GM18507 (cell line): ENCODE data around the gene DDX10.
"Not testable (repeated sequence)": the region's sequence is repeated elsewhere in the genome, so short reads cannot be mapped to it uniquely, and the experiment has no call there.

Experiments
- DNase-seq: peaks from one replicate; pipeline ENCODE4 v3.0.0; 2011; ENCODE audit warnings: low read depth; ENCODE audit not compliant: insufficient read length; ENCODE audit errors: extremely low spot score
- FAIRE-seq: peaks from 2 replicates; lab custom pipeline; 2011; peaks lifted over from hg19 to GRCh38; lab: Jason Lieb, UNC

Gene DDX10

GRCh38 chr11:108708173-108708572, 43.3 kb downstream of the DDX10 start:
- FAIRE-seq, result no peak
- no peak for DNase-seq

DNA sequence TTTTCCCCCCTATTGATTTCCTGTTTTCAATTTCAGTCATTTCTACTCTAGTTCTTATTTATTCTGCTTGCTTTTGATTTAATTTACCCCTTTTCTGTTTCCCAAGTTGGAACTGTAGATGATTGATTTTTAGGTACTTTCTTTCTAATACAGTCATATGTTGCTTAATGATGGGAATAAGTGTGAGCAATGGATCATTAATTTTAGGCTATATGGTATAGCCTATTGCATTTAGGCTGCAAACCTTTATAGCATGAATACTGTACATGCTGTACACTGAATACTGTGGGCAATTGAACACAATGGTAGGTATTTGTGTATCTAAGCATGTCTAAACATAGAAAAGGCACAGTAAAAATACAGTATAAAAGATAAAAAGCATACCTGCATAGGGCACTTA, 44.9 kb downstream of the DDX10 start:
- FAIRE-seq (no peak), DNase-seq (no peak)

DNA sequence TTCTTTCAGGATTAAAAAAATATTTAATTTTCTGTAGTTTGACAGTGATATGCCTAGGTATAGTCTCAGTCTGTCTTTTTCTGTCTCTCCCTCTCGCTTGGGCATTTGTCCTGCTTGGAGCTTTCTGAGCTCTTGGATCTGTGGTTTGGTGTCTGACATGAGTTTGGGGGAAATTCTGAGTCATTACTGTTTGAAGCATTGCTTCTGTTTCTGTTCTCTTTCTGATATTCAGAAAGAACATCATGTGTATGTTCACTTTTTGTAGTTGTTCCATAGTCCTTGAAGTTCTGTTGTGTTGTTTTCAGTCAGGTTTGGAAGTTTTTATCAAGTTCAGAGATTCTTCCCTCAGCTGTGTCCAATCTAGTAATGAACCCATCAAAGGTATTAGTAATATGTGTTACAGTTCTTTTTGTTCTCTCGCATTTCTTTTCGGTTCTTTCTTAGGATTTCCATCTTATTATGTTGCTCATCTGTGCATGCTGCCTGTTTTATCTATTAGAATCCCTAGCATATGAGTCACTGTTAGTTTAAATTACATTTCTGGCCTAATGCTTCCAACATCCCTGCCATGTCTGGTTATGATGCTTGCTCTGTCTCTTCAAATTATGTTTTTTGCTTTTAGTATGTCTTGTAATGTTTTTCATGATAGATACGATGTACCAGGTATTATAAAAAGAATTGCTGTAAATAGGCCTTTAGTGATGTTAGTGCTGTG, 48.4 kb downstream of the DDX10 start:
- FAIRE-seq, result peak; percentile 75
- DNase-seq, result no peak

GRCh38 chr11:108715239-108715638, 50.4 kb downstream of the DDX10 start:
- FAIRE-seq (no peak), DNase-seq (no peak)

- DNase-seq, result no peak
Measured at GRCh38 chr11:108718466-108718865, 53.6 kb downstream of the DDX10 start.

GRCh38 chr11:108724974-108725689, 60.3 kb downstream of the DDX10 start:
- DNase-seq (no peak), FAIRE-seq (no peak)

More at GRCh38 chr11:108718466-108718865, 53.6 kb downstream of the DDX10 start:
- no peak for FAIRE-seq

DNA sequence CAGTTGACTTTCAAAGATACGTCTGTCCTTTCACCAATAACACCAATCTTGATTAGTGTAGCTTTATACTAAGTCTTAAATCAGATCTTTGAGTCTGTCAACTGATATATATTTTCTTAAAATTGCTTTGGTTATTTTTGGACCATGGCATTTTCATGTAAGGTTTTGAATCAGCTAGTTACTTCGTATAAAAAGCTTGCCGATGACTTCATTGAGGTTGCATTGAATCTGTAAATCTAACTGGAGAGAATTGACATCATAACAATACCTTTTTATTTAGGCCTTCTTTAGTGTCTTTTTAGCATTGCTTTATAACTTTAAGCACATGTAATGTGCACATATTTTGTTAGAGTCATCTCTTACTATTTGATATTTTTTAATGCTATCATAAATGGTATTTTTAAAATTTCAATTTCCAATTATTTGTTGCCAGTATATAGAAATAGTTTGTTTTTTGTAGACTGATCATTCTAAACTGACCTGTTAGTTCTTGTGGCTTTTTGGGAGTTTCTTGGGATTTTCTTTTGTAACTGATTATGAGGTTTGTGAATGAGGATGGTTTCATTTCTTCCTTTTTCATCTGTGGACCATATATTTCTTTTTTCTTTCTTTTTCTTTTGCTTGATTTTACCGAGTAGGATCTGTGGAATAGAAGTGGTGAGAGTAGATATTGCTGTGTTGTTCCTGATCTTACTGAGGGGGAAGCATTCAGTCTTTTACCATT, 61.4 kb downstream of the DDX10 start:
- FAIRE-seq (peak; percentile 75), DNase-seq (no peak)

DNA sequence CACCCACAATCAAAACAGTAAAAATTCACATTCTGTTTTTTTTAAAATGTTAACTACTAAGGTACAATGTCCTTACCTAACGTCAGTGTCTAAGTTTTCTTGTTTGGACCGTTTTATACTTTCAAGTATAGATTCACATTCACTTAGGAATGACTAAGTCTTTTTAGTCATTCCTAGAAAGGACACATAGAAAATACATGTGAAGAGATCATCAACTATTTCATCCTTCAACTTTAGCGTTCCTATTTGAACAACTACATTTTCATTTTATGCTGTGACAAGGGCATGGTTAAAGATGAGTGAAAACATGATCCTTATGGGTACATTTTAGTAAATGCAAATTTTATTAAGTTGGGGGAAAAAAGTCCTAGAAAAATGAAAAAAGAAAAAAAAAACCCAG, 62.8 kb downstream of the DDX10 start:
- FAIRE-seq, result peak; percentile 62
- no peak for DNase-seq

GRCh38 chr11:108729227-108729871, 64.5 kb downstream of the DDX10 start:
- DNase-seq (no peak), FAIRE-seq (peak; percentile 26)

GRCh38 chr11:108732395-108732794, 67.5 kb downstream of the DDX10 start:
- DNase-seq (no peak), FAIRE-seq (no peak)

DNA sequence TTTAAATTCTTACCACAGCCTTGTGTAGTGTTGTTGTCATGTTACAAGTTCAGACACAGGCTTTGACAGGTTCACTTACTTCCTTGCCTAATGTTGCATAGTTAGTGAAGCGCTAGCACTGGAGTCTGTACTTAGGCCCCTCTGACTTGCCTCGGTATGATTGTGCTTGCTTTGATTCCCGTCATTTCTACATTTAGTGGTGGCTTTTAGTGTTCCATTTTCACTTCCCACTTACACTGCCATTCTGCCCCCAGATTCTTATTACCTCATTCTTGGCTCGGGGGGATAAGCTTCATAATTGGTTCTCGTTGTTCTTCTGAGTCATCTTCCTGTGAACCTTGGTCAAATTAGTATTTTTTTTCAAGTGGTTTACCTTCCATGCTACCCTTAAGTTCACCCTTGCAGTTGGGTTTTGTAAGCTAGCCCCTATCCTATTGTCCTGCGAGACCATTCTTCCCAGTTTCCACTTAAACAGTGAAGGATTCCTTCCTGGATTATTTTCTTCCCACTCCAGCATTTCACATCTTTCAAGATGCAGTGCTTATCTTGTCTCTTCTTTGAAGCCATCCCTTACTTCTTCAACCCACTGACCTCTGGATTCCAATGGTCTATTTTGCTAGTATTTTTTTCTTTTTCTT, 68.7 kb downstream of the DDX10 start:
- DNase-seq, result no peak
- peak; percentile 91 for FAIRE-seq

GRCh38 chr11:108734283-108734682, 69.4 kb downstream of the DDX10 start:
- DNase-seq, result no peak
- no peak for FAIRE-seq

GRCh38 chr11:108734956-108735559, 70.2 kb downstream of the DDX10 start:
- peak; percentile 89 for FAIRE-seq
- no peak for DNase-seq

DNA sequence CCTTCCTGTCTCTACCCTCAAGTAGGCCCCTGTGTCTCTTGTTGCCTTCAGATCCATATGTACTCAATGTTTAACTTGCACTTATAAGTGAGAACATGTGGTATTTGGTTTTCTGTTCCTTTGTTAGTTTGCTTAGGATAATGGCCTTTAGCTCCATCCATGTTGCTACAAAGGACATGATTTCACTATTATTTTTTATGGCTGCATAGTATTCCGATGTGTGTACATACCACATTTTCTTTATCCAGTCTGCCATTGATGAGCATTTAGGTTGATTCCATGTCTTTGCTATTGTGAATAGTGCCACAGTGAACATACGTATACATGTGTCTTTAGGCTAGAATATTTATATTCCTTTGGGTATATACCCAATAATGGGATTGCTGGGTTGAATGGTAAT, 75.3 kb downstream of the DDX10 start:
- not testable (repeated sequence) for FAIRE-seq, DNase-seq

- FAIRE-seq (no peak), DNase-seq (no peak)
Measured at GRCh38 chr11:108743851-108744250, 79.0 kb downstream of the DDX10 start.

DNA sequence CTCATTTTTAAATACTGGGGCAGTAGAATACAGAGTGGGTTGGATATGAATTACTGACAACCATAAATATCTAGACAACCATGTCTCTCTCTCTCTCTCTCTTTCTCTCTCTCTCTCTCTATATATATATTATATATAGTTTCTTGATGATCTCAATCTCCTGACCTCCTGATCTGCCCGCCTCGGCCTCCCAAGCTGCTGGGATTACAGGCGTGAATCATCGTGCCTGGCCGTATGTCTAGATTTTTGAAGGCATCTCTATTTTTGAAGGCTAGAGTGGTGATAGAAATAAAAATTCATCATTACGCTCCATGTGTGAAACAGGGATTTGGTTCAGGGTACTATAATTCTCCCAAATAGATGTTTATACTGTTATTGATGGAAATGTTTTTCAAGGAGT, 84.1 kb downstream of the DDX10 start:
- DNase-seq (no peak), FAIRE-seq (no peak)

DNA sequence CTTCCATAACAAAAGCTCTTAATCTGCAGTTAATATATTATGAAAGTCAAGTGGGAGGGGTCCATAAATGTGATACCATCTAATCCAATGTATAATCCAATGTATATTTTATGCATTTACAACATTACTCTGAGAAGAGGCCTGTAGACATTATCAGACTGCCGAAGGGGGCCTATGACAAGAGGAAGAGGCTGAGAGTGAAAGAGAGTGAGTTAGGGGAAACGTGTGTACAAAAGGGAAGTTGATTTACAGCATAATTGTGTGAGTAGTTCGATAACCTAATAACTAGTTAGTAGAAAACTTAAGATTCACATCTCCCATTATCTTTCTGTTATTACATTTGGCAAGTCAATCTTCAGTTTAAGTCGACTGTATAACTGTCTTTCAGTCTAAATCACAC, 86.6 kb downstream of the DDX10 start:
- FAIRE-seq (no peak), DNase-seq (no peak)

- DNase-seq, result no peak
- no peak for FAIRE-seq
Measured at GRCh38 chr11:108752297-108752751, 87.5 kb downstream of the DDX10 start.
